IMR-90 (cell line): Measurements from ENCODE around the gene SPAG5.

Experiments
- CTCF ChIP-seq: conservative IDR thresholded peaks from 2 replicates; pipeline ENCODE4 v1.5.1; 2012; ENCODE audit warnings: mild to moderate bottlenecking, low read depth, low read length, improper control_type of control experiment
- NFE2L2 ChIP-seq: fragments of 150-350 bp; IDR thresholded peaks from 2 replicates; pipeline ENCODE4 v1.6.1; 2016; ENCODE audit warnings: low read depth, mild to moderate bottlenecking, low read length

GRCh38 chr17:28577466-28577824 lies 21.4 kb downstream of the SPAG5 start:
- TF ChIP-seq CTCF = no peak
- TF ChIP-seq NFE2L2 = no peak
